ENCODE measurements around the gene ZMYND8.
A peak's percentile ranks its signal among the peaks of the same experiment; 100 is the strongest.
"Not testable (repeated sequence)": the region's sequence is repeated elsewhere in the genome, so short reads cannot be mapped to it uniquely, and the experiment has no call there.

ZMYND8 gene

DNA sequence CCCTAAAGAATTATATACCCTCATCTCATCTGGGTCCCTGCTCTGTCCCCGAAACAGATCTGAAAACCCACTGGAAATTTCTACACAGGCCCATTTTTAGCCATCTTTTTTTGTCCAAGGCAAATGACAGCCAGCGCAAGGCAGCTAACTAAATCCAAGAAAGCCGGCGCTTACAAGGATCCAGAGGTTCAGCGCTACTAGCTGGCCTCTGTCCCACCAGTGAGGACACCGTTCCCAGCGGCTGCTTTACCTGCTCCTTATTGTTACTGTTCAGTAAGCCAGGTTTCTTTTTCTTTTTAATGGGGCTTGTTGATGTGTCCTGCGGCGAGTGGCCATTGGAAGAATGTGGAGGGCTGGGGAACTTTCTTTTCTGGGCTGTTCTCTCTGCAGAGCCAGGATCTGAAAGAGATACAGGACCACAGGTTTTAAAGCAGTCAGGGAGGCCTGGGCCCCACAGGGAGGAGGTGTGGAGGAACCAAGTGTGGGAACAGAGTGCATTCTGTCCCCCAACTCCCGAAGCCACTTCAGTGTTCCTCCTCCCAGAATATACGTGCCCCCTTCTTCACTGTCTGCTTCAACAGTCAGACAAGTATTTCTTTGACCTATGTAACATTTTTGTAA is 46.6 kb downstream of the ZMYND8 start:
- DNase-seq = peak; percentile 44

DNA sequence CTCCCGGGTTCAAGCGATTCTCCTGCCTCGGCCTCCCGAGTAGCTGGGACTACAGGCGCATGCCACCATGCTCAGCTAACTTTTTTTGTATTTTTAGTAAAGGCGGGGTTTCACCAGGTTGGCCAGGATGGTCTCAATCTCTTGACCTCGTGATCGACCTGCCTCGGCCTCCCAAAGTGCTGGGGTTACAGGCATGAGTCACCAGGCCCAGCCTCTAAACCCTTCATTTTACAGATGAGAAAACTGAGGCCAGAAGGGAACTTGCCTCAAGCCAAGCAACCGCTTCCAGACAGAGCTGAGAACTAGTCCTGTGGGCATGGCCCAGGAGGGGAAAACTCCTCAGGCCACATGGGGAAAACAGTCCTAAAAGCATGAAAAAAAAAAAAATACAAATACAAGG is 47.1 kb downstream of the ZMYND8 start:
- DNase-seq = no peak

DNA sequence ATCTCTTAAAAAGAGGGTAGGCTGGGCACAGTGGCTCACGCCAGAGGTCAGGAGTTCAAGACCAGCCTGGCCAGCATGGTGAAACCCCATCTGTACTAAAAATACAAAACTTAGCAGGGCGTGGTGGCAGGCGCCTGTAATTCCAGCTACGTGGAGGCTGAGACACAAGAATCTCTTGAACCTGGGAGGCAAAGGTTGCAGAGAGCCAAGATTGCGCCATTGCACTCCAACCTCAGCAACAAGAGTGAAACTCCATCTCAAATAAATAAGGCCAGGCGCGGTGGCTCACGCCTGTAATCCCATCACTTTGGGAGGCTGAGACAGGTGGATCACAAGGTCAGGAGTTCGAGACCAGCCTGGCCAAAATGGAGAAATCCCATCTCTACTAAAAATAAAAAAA is 48.9 kb downstream of the ZMYND8 start:
- DNase-seq = not testable (repeated sequence)

DNA sequence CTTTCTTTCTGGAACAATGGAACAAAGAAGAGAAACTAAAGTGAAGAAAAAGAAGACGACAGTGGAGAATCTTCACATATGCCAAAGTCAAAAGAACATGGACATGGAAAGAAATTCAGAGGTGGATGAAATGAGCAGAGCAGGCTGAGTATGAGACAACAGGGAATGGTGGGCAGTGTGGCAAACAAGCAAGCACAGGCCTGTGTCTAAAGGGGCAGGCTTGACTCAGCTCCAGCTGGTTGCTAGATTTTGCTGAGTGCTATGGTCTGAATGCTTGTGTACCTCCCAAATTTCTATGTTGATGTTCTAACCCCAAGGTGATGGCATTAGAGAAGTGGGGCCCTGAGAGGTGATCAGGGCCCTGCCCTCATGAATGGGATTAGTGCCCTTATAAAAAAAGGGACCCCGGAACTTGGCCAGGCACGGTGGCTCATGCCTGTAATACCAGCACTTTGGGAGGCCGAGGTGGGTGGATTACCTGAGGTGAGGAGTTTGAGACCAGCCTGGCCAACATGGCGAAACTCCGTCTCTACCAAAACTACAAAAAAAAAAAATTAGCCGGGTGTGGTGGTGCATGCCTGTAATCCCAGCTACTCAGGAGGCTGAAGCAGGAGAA is 49.6 kb downstream of the ZMYND8 start:
- no peak for DNase-seq

DNA sequence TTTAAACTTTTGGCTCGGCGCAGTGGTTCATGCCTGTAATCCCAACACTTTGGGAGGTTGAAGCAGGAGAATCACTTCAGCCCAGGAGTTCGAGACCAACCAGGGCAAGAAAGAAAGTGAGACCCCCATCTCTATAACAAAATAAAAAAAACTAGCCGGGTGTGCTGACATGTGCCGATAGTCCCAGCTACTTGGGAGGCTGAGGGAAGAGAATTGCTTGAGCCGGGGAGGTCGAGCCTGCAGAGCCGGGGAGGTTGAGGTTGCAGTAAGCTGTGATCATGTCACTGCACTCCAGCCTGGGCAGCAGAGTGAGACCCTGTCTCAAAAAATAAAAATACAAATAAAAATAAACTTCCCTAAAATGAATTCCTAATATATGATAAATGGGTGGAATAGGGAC is 50.4 kb downstream of the ZMYND8 start:
- no peak for DNase-seq

DNA sequence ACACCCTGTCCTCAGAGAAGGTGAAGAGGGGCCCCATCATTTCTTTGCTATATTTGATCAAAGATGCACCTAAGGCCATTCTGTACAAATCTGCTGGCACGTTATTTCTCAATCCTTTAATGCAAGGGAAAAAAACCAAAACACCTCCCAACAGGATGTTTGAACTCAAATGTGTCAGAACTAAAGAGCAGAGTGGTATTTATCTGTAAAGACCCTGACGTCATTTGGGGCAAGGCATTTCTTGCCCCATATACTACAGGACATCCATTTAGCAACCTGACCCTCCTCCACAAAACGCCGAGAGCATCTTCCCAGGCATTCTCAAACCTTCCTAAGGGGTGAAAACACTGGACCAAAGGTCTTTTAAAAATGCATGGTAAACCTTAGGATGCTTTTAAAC is 50.8 kb downstream of the ZMYND8 start:
- DNase-seq = no peak

DNA sequence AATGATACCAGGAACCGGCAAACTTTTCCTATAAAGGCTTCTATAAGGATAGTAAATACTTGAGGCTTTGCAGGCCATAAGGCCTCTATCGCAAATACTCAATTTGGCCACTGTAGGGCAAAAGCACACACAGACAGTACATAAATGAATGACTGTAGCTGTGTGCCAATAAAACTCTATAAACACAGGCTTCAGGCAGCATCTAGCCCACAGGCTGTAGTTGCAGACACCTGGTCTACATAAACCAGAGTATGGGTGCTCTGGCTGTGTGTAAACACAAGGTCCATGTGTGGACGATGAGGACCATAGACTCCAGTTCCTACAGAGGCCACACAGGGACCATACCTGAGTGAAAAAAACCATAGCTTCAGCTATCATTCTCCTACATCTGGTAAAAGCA is 52.2 kb downstream of the ZMYND8 start:
- DNase-seq = no peak

DNA sequence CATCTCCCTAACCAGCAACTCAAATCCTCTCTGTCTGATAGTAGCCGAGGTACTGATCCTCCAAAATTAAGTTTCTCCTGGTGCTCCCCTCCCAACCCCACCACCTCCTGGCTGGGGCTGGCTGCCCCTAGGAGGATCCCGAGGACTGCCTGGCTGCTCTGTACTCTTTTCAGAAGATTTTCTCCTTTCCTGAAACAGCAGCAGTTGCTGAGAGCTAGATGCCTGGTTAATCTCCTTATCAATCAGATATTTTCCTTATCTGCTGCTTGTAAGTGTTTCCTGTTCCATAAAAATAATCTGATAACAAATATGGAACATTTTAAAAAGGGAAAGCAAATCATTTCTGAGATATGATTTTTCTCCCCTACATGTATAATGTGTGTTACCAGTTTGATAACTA is 52.8 kb downstream of the ZMYND8 start:
- no peak for DNase-seq

DNA sequence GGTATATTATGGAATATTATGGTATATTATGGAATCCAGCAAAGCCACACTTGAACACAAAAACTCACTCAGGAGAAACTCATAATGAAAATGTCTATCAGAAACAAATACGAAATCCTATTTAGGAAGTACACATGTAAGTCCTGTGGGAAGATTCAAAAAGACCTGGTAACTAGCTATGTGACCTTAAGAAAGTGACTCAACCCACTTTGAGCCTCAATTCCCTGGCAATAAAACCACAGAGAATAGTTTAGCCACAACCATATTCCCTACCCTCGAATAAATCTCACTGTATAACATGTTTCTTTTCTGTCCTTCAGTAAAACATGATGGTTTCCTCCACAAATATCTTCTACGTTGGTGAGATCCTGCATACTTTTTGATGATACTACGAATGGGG is 56.4 kb downstream of the ZMYND8 start:
- no peak for DNase-seq

DNA sequence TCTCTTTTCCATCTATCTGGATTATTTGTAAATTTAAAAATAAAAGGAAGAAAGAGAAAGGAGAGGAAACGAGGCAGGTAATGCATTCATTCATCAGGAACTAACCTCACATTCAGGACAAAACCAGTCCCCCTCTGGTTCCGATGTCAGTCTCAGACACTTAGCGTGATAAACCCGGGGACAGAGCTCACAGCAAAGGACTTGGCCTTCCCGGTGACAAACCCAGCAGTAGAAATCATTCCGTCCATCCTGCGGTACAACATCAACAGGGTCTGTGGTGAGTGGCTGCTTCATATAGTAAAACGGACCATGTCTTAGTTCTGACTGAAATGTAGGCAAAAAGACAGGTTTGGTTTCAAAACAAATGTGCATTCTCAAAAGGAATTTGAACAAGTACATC is 57.9 kb downstream of the ZMYND8 start:
- no peak for DNase-seq

DNA sequence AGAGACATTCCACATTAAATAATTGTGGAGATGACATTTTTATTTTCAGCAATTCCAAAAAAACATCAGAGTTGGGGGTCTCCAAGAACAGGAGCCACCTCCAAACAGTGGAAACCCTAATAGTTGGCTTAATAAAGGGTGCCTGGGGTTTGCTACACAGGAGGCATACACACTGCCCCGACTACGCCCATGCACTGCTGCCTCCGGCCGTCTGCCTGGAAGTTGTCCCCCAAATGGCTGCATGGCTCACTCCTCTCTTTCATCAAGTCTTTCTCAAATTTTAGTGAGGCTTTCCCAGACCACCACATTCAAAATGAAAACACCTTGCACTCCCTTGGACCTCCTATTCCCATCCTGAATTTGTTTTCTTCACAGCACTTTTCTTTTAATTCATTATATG is 58.8 kb downstream of the ZMYND8 start:
- no peak for DNase-seq

DNA sequence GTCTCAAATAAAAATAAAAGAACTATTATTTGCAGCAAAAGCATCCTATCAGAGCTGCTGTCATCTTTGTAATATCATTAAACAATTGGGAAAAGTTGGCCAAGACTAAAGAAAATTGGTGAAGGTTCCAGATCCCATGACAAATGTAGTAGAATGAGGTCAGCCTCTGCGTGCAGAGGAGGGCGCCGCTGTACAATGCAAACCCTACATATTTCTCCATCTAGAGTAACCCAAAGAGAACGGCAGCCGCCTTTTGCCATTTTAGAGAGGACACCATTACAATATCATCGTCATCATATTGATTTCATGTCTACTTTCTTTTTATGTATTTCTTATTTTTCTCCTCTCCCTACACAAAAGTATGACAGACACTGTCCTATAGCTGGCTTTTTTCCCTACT is 59.5 kb downstream of the ZMYND8 start:
- no peak for DNase-seq

DNA sequence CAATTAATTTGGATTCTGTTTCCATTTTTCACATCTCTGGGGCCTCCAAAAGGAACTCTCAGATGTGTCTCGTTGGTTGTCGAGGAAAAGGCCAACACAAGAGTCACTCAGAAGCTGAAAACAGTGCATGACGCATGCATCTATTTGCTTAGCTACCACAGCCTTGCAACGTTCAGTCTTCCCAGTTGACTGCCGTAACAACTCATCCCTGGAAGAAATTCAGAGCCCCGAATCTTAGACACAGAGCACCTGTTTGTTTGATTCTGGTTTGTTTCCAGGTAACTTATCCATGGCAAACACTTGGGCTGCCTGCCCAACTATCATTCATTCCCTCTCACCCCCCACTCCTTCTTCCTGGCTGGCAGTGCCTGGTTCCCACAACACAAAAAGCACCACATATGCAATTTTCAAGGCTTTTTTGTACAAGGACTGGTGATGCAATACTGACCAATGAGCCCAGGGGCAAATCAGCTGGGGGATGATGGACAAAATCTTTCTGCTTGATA is 60.5 kb downstream of the ZMYND8 start:
- no peak for DNase-seq

DNA sequence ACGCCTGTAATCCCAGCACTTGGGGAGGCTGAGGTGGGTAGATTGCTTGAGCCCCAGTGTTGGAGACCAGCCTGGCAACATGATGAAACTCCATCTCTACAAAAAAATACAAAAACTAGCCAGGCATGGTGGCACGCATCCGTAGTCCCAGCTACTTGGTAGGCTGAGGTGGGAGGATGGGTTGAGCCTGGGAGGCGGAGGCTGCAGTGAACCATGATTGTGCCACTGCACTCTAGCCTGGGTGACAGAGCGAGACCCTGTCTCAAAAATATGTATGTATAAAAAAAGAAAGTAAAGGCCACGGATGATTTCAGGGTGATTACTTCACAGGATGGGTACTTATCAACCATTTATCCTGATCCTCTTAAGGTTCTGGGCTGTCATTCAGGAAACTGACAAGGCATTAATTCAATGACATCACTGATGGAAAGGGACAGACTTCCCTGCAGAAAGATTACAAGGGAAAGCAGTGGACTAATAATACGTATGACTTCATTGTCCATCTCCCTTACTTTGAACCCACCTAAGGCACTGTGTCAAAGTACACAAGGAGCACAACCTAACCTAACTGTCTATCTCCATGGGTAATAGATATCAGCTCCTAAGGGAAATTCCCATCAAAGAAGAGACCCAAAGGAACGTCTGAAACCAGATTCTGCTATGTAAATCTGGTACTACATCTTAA is 61.2 kb downstream of the ZMYND8 start:
- DNase-seq = no peak

DNA sequence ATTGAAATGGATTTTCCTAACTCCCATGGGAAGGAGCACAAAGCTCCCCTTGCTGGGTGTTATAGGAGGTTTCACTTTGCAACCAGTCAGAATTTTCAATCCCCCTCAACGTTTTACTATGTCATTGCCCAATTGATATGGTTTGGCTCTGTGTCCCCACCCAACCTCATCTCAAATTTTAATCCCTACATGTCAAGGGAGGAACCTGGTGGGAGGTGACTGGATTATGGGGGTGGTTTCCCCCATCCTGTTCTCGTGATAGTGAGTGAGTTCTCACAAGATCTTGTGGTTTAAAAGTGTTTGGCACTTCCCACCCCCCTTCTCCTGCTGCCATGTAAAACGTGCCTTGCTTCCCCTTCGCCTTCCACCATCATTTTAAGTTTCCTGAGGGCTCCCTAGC is 62.9 kb downstream of the ZMYND8 start:
- DNase-seq = no peak

DNA sequence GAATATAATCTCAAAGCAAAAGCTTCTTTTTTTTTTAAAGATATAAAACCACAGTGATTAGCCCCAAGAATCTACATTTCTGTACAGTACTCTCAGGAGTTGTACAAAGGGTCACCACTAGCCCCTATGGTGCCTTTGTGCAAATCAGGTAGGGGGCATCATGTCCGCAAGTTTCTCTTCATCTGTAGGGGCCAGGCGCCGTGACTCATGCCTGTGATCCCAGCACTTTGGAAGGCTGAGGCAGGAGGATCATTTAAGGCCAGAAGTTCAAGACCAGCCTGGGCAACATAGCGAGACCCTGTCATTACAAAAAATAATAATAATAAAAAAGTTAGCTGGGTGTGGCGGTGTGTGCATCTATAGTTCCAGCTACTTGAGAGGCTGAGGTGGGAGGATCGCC is 63.9 kb downstream of the ZMYND8 start:
- no peak for DNase-seq

DNA sequence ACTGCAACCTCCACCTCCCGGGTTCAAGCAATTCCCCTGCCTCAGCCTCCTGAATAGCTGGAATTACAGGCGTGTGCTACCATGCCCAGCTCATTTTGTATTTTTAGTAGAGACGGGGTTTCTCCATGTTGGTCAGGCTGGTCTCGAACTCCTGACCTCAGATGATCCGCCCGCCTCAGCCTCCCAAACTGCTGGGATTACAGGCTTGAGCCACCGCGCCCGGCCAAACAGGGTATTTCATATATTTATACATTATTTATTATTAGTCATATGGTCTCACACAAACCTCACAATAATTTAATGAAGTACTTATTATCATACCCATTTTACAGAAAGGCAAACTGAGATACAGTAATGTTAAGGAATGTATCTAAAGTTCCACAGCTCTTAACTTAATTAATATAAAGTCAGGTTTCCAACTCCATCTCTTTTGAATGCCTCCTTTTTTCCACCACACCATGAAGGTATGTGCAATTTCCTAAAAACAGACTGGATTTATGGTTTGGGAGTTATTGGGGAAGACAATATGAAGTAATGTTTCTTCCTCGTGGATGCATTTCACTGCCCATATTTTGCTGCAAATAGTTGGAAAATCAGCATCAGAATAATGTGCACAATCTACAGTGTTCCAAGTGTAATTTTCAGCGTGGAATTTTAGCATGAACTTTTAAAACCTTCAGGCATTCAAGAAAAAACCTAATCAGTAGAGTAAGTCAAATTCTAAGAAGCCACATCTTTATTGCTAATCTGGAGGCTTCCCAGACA is 65.7 kb downstream of the ZMYND8 start:
- DNase-seq = no peak

DNA sequence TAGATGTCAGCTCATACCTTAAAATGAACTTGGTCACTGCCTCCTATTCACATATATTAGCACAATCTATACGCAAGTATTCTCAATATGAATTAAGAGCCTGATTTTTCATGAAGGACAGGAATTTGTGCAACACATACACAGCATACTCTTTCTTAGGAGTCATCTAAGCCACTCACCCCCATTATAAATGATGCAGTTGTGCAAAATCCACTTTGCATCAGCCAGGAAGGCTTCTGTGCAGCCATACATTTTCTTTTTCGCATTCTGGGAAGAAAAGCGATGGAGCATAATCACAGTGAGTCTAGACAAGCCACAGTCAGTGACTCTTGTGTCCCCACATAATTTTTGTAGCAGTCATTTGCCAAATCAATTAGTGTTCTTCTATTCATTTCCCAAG is 66.5 kb downstream of the ZMYND8 start:
- DNase-seq = no peak

DNA sequence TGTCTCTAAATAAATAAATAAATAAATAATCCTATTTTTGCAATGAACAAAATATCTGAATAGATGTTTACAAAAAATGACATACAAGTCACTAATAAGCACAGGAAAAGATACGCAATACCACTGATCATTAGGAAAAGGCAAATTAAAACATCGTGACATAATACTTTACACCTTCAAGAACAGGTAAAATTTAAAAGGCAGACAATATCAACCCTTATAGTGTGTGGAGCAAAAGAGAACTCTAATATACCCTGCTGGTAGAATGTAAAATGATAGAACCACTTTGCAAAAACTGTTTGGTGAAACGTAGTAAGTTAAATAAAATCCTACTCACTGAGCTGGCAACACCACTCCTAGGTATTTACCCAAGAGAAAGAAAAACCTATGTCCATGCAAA is 67.4 kb downstream of the ZMYND8 start:
- no peak for DNase-seq

DNA sequence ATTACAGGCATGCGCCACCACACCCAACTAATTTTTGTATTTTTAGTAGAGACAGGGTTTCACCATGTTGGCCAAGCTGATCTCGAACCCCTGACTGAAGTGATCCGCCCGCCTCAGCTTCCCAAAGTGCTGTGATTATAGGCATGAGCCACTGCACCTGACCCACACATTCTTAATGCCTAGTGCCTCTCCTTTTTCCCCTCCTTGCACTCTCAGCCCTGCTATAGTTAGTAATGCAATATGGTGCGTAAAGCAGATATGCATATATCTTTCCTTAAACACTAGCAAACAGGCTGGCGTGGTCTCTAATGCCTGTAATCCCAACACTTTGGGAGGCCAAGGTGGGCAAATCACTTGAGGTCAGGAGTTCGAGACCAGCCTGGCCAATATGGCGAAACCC is 68.0 kb downstream of the ZMYND8 start:
- DNase-seq = not testable (repeated sequence)

DNA sequence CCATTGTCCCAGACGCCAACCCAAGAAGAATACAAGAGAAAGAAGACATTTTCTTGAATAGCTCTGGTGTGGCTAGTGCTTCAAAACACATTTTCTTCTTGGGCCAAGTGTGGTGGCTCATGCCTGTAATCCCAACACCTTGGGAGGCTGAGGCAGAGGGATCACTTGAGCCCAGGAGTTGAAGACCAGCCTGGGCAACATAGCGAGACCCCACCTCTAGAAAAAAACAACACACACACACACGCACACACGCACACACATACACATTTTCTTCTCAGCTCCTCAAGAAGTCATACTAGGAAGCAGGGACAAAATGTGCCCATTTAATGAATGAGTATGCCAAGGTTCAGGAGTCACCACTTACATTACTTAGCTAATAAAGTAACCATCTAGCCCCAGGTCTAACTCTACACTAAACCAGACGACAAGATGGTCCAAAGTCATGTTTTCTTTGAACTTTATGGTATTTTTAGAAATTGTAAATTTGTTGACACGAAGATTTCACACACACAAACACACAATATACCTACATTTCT is 68.8 kb downstream of the ZMYND8 start:
- no peak for DNase-seq

DNA sequence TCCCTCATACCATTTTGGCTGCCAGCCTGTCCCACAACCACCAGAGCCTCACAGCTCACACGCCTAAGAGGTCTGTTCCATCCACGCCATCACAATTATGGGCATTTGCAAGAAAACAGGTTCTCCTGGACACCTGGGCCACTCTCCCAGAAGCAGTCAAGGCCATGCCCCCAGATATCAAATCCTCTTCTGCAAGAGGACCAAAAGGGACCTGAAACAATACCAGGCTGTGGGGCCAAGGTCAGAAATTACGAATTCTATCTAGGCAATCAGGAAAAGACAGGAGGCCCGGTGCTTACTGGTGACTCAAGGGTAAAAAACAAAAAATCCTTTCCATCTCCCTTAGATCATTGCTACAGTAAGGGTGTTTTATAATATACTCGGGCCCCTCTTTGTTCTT is 69.8 kb downstream of the ZMYND8 start:
- DNase-seq = no peak

DNA sequence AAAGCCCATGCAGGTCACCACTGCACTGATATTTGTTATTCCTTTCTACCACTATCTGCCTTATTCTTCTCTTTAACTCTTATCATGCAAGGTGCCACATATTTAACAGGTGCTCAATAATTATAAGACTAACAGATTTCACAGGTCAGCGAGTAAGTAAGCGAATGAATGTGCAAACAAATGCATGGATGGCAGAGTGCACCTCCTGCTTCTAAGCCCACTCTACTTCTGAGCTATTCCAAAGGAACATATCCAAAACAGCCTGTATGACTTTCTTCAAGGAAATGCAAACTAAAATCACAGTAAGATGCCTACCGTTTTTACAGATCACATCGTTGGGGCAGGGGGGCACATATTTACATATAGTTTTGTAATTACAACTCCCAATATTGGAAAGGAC is 71.3 kb downstream of the ZMYND8 start:
- no peak for DNase-seq
